ENCODE data around the gene KLC1.

GRCh38 chr14:103628221-103628683, 759 bp upstream of the KLC1 start:
- TF ChIP-seq EZH2 (IDR thresholded peaks at IDR 0.05; ENCODE audit: borderline replicate concordance, insufficient read depth, low read depth, low read length, poor library complexity, severe bottlenecking), result no peak
- TF ChIP-seq, protein P1, sequence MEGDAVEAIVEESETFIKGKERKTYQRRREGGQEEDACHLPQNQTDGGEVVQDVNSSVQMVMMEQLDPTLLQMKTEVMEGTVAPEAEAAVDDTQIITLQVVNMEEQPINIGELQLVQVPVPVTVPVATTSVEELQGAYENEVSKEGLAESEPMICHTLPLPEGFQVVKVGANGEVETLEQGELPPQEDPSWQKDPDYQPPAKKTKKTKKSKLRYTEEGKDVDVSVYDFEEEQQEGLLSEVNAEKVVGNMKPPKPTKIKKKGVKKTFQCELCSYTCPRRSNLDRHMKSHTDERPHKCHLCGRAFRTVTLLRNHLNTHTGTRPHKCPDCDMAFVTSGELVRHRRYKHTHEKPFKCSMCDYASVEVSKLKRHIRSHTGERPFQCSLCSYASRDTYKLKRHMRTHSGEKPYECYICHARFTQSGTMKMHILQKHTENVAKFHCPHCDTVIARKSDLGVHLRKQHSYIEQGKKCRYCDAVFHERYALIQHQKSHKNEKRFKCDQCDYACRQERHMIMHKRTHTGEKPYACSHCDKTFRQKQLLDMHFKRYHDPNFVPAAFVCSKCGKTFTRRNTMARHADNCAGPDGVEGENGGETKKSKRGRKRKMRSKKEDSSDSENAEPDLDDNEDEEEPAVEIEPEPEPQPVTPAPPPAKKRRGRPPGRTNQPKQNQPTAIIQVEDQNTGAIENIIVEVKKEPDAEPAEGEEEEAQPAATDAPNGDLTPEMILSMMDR (IDR thresholded peaks at IDR 0.05), result no peak

All from B cell (primary cell).